Measurements from ENCODE around the gene ATP2A3.

Gene ATP2A3

GRCh38 chr17:3990386-3991127 is 26.3 kb upstream of the ATP2A3 start:
- no peak for DNase-seq

GRCh38 chr17:3989041-3989886 is 25.0 kb upstream of the ATP2A3 start:
- DNase-seq = no peak

- no peak for DNase-seq
These were observed 24.2 kb upstream of the ATP2A3 start for GRCh38 chr17:3988297-3989040.

- no peak for DNase-seq
These were observed 22.7 kb upstream of the ATP2A3 start for GRCh38 chr17:3986939-3987335.

GRCh38 chr17:3986270-3986938 is 22.2 kb upstream of the ATP2A3 start:
- peak; percentile 65 for DNase-seq

GRCh38 chr17:3985846-3986245 is 21.6 kb upstream of the ATP2A3 start:
- no peak for DNase-seq

- DNase-seq = no peak
These were observed 19.6 kb upstream of the ATP2A3 start for GRCh38 chr17:3983606-3984484.

- no peak for DNase-seq
These were observed 18.3 kb upstream of the ATP2A3 start for GRCh38 chr17:3982541-3983017.

- DNase-seq = no peak
These were observed 17.9 kb upstream of the ATP2A3 start for GRCh38 chr17:3982113-3982512.

GRCh38 chr17:3981455-3981854 is 17.2 kb upstream of the ATP2A3 start:
- no peak for DNase-seq

GRCh38 chr17:3980381-3981014 is 16.3 kb upstream of the ATP2A3 start:
- peak; percentile 46 for DNase-seq

GRCh38 chr17:3979290-3979611 is 15.0 kb upstream of the ATP2A3 start:
- DNase-seq = no peak

- DNase-seq = no peak
These were observed 14.4 kb upstream of the ATP2A3 start for GRCh38 chr17:3978421-3979289.

- no peak for DNase-seq
These were observed 13.2 kb upstream of the ATP2A3 start for GRCh38 chr17:3977387-3977786.

- no peak for DNase-seq
These were observed 12.5 kb upstream of the ATP2A3 start for GRCh38 chr17:3976675-3977171.

GRCh38 chr17:3974980-3975379 is 10.7 kb upstream of the ATP2A3 start:
- DNase-seq = no peak

GRCh38 chr17:3974138-3974687 is 10.0 kb upstream of the ATP2A3 start:
- DNase-seq = no peak

- no peak for DNase-seq
These were observed 9.4 kb upstream of the ATP2A3 start for GRCh38 chr17:3973495-3974137.

GRCh38 chr17:3972931-3973330 is 8.7 kb upstream of the ATP2A3 start:
- no peak for DNase-seq
